ENCODE data around the gene STIM2. TPM values are rescaled to one million over a fixed set of nuclear protein-coding genes. Genes with fewer than 3 reads are reported as not detected.

Gene STIM2
- total and polyA plus RNA-seq, 10 of the 15 experiments (the other 5 are each of a cell fraction or from before 2014, with no cell fraction given) = 4.7 to 41.5 (median 16.9) TPM

GRCh38 chr4:26993539-26993938 is 132.9 kb downstream of the STIM2 start:
- ChIA-PET POLR2A (interaction anchor here (1.0 to 4.0 kb wide), 8 partner anchors 8 to 270 kb away, joined by 3 to 33 read pairs (median 5); partner anchors contain the start of gene STIM2), CTCF (interaction anchor here (0.6 to 2.4 kb wide), 10 partner anchors 9 to 272 kb away, joined by 3 to 15 read pairs (median 4); partner anchors contain the start of gene STIM2), SMC1A (ENCODE audit: uncharacterized antibody, unreplicated experiment) (interaction anchor here (0.5 to 5.6 kb wide), 30 partner anchors 9 to 271 kb away, joined by 3 to 92 read pairs (median 4); partner anchors contain the start of gene STIM2), RAD21 (ENCODE audit: unreplicated experiment) (interaction anchor here (0.7 to 5.1 kb wide), 15 partner anchors 10 to 270 kb away, joined by 3 to 82 read pairs (median 5); partner anchors contain the start of gene STIM2)
- H3K9me3 ChIP-seq (replicated peaks; ENCODE audit: control insufficient read depth, insufficient read depth, low read length) = no peaks in the 10 kb centered on the region; the same call in 1 of the 3 replicates
- in situ Hi-C loops (cut with MboI) = loop anchor here (10.0 kb wide), 1 partner anchor 109 kb away; no protein-coding TSS in a partner anchor
- no peak for DNase-seq (ENCODE audit: low read depth, low spot score)
- H3K4me1 ChIP-seq (ENCODE audit: control insufficient read depth, insufficient read depth, low read length) = peaks cover 21% of the 10 kb centered on the region
- intact Hi-C loops (cut with micrococcal nuclease; ENCODE audit: unreplicated experiment) = loop anchor here (2.0 kb wide), 1 partner anchor 133 kb away; the partner anchor contains the start of gene STIM2
- FAIRE-seq = no peak
- no peak overlapping the region for H2AFZ ChIP-seq (ENCODE audit: control insufficient read depth, low read depth, low read length)
- peak overlapping the region; percentile 34; the same call in 1 of the 2 replicates for H3K4me3 ChIP-seq
- BruUV-seq (replicated peaks) = no TSS peak
- no peaks in the 10 kb centered on the region for H3K36me3 ChIP-seq (ENCODE audit: control insufficient read depth in 2 of 2, insufficient read depth in 2 of 2, low read length in 1 of 2)
- H3K79me2 ChIP-seq (ENCODE audit: control insufficient read depth, insufficient read depth, low read length) = no peaks in the 10 kb centered on the region
- peak overlapping the region; percentile 89 for H3K27ac ChIP-seq (ENCODE audit: control insufficient read depth, insufficient read depth)
- no peak overlapping the region; the same call in 1 of the 2 replicates for H3K9ac ChIP-seq (ENCODE audit: control insufficient read depth, insufficient read depth, low read length)
- ATAC-seq = 0 out of 3 replicates have a peak, but pooled peaks have one; percentile 10
- H4K20me1 ChIP-seq (ENCODE audit: control insufficient read depth, insufficient read depth) = no peaks in the 10 kb centered on the region
- 56% methylated on average over 3 of the region's 3 CpGs for WGBS (ENCODE audit: insufficient coverage, insufficient replicate concordance, low lambda C conversion rate, missing lambda C conversion rate)
- TF ChIP-seq, protein P1, sequence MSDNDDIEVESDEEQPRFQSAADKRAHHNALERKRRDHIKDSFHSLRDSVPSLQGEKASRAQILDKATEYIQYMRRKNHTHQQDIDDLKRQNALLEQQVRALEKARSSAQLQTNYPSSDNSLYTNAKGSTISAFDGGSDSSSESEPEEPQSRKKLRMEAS (IDR thresholded peaks at IDR 0.05; ENCODE audit: low read depth, low read length) = no peak
- no peak for TF ChIP-seq GABPA (IDR thresholded peaks at IDR 0.05; ENCODE audit: low read depth)
- no peak for TF ChIP-seq SUPT20H (IDR thresholded peaks at IDR 0.05; ENCODE audit: borderline replicate concordance, control insufficient read depth, low read depth, low read length)
- no peak for TF ChIP-seq CHD4 (IDR thresholded peaks at IDR 0.05)
- TF ChIP-seq PML (IDR thresholded peaks at IDR 0.05; ENCODE audit: low read length) = no peak
- no peak for TF ChIP-seq IRF4 (IDR thresholded peaks at IDR 0.05; ENCODE audit: low read depth, low read length)
- TF ChIP-seq KDM1A (IDR thresholded peaks at IDR 0.05; ENCODE audit: borderline replicate concordance) = no peak
- no peak for TF ChIP-seq CBX3 (IDR thresholded peaks at IDR 0.05; ENCODE audit: borderline replicate concordance, low read depth)
- no peak for TF ChIP-seq HCFC1 (IDR thresholded peaks at IDR 0.05; ENCODE audit: low read length)
- TF ChIP-seq ZNF207 (IDR thresholded peaks at IDR 0.05; ENCODE audit: borderline replicate concordance) = no peak
- no peak for TF ChIP-seq FOS (IDR thresholded peaks at IDR 0.05; ENCODE audit: borderline replicate concordance, extremely low read depth, insufficient read length)
- no peak for TF ChIP-seq NFYA (IDR thresholded peaks at IDR 0.05; ENCODE audit: borderline replicate concordance, low read depth, low read length)
- no peak for TF ChIP-seq IKZF2 (IDR thresholded peaks at IDR 0.05)
- H3K4me2 ChIP-seq (ENCODE audit: control insufficient read depth, insufficient read depth) = peak overlapping the region; percentile 79
- H3K27me3 ChIP-seq (replicated peaks in 1 of 2; ENCODE audit: control insufficient read depth in 2 of 2, insufficient read depth in 2 of 2, low read length in 1 of 2) = no peaks in the 10 kb centered on the region

Measured in GM12878 (cell line).